K562 (cell line): ENCODE data around the gene SLC4A1. TPM values are rescaled to one million over a fixed set of nuclear protein-coding genes. Genes with fewer than 3 reads are reported as not detected.

Source experiments
- ARNT ChIP-seq, 2 experiments: fragments of 450-650 bp; IDR thresholded peaks; 2 replicates each; pipeline ENCODE4 v1.6.1; 2016; ENCODE audit warnings: mild to moderate bottlenecking in 1 of 2
- CEBPB ChIP-seq: fragments of 450-650 bp; IDR thresholded peaks from 2 replicates; pipeline ENCODE4 v1.6.1; 2016; ENCODE audit warnings: missing genetic modification characterization, missing compliant biosample characterization
- DIDO1 ChIP-seq: fragments of 450-650 bp; IDR thresholded peaks from 2 replicates; pipeline ENCODE4 v1.6.1; 2016; ENCODE audit warnings: low read depth, missing biosample characterization, missing genetic modification characterization
- DNMT1 ChIP-seq: fragments of 450-650 bp; IDR thresholded peaks from 2 replicates; pipeline ENCODE4 v1.6.1; 2016; ENCODE audit warnings: antibody characterized with exemption, mild to moderate bottlenecking
- ETV1 ChIP-seq: fragments of 450-650 bp; conservative IDR thresholded peaks from 2 replicates; pipeline ENCODE4 v1.6.1; 2016; ENCODE audit warnings: missing genetic modification characterization, control low read depth, low read depth, missing compliant biosample characterization
- MCM7 ChIP-seq, 2 experiments: fragments of 450-650 bp; IDR thresholded peaks; 2 replicates each; pipeline ENCODE4 v1.6.1; 2016 to 2018
- RBM39 ChIP-seq: fragments of 200-400 bp; formaldehyde crosslinking; optimal IDR thresholded peaks from 2 replicates; pipeline ENCODE3; 2018; ENCODE audit warnings: low read depth, low read length
- SNRNP70 ChIP-seq: fragments of 200-400 bp; formaldehyde crosslinking; optimal IDR thresholded peaks from 2 replicates; pipeline ENCODE3; 2017; ENCODE audit warnings: low read depth, low read length
- TCF7 ChIP-seq: sonication (generic); IDR thresholded peaks from 2 replicates; pipeline ENCODE4 v1.6.1; 2016; ENCODE audit warnings: antibody characterized with exemption, borderline replicate concordance
- ZMIZ1 ChIP-seq, 2 experiments: fragments of 150-350 bp in 1 of 2; IDR thresholded peaks; 2 replicates each; pipeline ENCODE4 v1.6.1; 2012 to 2016; ENCODE audit warnings: low read depth in 2 of 2, low read length in 2 of 2, mild to moderate bottlenecking in 1 of 2, moderate library complexity in 1 of 2
- ZNF143 ChIP-seq: sonication (generic); formaldehyde crosslinking; IDR thresholded peaks from 2 replicates; pipeline ENCODE4 v1.9.0; 2022; ENCODE audit warnings: mild to moderate bottlenecking, missing genetic modification reagents
- ZNF280B ChIP-seq: fragments of 250-450 bp; sonication (Bioruptor Pico); IDR thresholded peaks from 2 replicates; pipeline ENCODE4 v1.5.1; 2021; ENCODE audit warnings: mild to moderate bottlenecking
- ZNF282 ChIP-seq: sonication (generic); formaldehyde crosslinking; IDR thresholded peaks from 2 replicates; pipeline ENCODE4 v1.8.1; 2023; ENCODE audit warnings: missing genetic modification reagents
- ZNF395 ChIP-seq: fragments of 200-800 bp; sonication (Bioruptor generic); IDR thresholded peaks from 2 replicates; pipeline ENCODE4 v1.6.1; 2017; ENCODE audit warnings: missing genetic modification characterization, missing compliant biosample characterization
- polyA plus RNA-seq, 8 experiments: library from polyadenylated mRNA; depleted of rRNA in 4 of 8; stranded (reverse) in 5 of 8; unstranded in 3 of 8; fragments of >200 nt; fragmentation: Nextera tagmentation in 2 of 8; fragmentation: Illumina TruSeq in 1 of 8; extraction: Ambion mirVana in 2 of 8; extraction: Trizol in 1 of 8; gene quantifications; 2 replicates each; pipeline versions ENCODE4 v1.2.1 to v1.2.3, GENCODE V29; 2011 to 2014; ENCODE audit warnings: inconsistent platforms in 1 of 8, missing spikeins in 1 of 8
- total RNA-seq, 7 experiments: library from RNA; depleted of rRNA in 6 of 7; stranded (reverse); fragments of >200 nt in 6 of 7; fragmentation: Illumina TruSeq in 2 of 7; extraction: Trizol in 2 of 7; gene quantifications; 2 replicates each; pipeline versions ENCODE4 v1.2.1 to v1.2.3, GENCODE V29; 2011 to 2021; ENCODE audit warnings: low replicate concordance in 1 of 7
- TF ChIP-seq, protein P1 (sequence below): fragments of 450-650 bp; formaldehyde crosslinking; IDR thresholded peaks from 2 replicates; pipeline ENCODE4 v1.4.0; 2020; ENCODE audit warnings: mild to moderate bottlenecking, mixed read lengths
- TF ChIP-seq, protein P2 (sequence below): fragments of 450-650 bp; IDR thresholded peaks from 2 replicates; pipeline ENCODE4 v1.6.1; 2016; ENCODE audit warnings: antibody characterized with exemption

SLC4A1 gene
- total and polyA plus RNA-seq, 9 of the 15 experiments (the other 6 are each of a cell fraction or from before 2014, with no cell fraction given) = 0.14 to 1.00 (median 0.53) TPM

DNA sequence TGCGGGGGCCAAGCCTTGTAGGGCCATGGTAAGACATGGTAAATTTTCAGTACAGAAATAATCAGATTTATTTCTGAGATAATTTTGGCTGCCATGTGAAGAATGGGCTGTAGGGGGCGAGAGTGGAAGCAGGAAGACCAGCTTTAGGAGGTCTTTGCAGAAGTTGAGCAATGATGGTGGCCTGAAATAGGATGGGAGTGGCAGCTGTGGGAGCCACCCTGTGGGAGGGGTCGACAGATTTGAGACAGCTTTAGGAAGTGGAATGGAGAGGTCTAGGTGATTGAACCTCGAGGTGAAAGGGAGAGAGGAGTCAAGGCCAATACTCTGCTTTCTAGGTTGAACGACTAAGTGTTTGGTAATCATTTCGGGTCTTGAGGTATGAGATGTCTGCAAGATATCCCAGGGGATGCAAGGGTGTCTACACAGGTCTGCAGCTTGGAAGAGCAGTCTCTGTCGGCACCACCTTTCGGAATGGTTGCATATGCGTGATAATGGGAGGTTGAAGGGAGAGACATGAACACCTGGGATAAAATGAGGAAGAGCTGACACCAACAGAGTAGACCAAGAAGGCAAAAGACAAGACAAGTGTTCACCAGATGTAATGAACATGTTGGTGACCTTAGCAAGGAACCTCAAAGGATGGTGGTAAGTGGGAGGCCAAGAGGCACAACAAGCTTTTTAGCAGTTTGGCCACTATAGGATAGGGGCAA is 64.0 kb downstream of the SLC4A1 start (continued):
- no peak for TF ChIP-seq ZNF395 (CRISPR knock-in tag)
- no peak for TF ChIP-seq ZMIZ1 (IDR thresholded peaks at IDR 0.05; ENCODE audit: low read depth in 2 of 2, low read length in 2 of 2)
- TF ChIP-seq DIDO1 (tag) = no peak
- TF ChIP-seq ZNF143 (CRISPR knock-in tag) = no peak
- TF ChIP-seq ETV1 (tag) = peak; percentile 35; the same call in 1 of the 2 replicates
- peak; percentile 40 for TF ChIP-seq RBM39
- TF ChIP-seq SNRNP70 = no peak
- TF ChIP-seq CEBPB = peak; percentile 95
- TF ChIP-seq, protein P1, sequence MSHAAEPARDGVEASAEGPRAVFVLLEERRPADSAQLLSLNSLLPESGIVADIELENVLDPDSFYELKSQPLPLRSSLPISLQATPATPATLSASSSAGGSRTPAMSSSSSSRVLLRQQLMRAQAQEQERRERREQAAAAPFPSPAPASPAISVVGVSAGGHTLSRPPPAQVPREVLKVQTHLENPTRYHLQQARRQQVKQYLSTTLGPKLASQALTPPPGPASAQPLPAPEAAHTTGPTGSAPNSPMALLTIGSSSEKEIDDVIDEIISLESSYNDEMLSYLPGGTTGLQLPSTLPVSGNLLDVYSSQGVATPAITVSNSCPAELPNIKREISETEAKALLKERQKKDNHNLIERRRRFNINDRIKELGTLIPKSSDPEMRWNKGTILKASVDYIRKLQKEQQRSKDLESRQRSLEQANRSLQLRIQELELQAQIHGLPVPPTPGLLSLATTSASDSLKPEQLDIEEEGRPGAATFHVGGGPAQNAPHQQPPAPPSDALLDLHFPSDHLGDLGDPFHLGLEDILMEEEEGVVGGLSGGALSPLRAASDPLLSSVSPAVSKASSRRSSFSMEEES = no peak
- TF ChIP-seq DNMT1 = no peak
- TF ChIP-seq ARNT (IDR thresholded peaks at IDR 0.05) = 0 out of 4 replicates have a peak, but pooled peaks have one; percentile 8 to 53
- TF ChIP-seq ZNF282 (CRISPR knock-in tag) = no peak
- peak in 1 of 2 experiments; percentile 28; a peak in 1 of 4 replicates for TF ChIP-seq MCM7 (IDR thresholded peaks at IDR 0.05)
- no peak for TF ChIP-seq ZNF280B (CRISPR knock-in tag)
- TF ChIP-seq TCF7 = no peak
- TF ChIP-seq, protein P2, sequence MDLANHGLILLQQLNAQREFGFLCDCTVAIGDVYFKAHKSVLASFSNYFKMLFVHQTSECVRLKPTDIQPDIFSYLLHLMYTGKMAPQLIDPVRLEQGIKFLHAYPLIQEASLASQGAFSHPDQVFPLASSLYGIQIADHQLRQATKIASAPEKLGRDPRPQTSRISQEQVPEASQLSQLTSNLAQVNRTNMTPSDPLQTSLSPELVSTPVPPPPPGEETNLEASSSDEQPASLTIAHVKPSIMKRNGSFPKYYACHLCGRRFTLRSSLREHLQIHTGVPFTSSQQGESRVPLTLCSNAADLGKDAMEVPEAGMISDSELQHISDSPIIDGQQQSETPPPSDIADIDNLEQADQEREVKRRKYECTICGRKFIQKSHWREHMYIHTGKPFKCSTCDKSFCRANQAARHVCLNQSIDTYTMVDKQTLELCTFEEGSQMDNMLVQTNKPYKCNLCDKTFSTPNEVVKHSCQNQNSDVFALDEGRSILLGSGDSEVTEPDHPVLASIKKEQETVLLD = peak; percentile 60; the same call in 1 of the 2 replicates
